GM13977 (cell line): ENCODE measurements around the gene GALNT4.

ENCODE experiments used
- DNase-seq: peaks from one replicate; pipeline ENCODE4 v3.0.0; 2012; ENCODE audit warnings: low spot score
- in situ Hi-C: fragments of 300-500 bp; cut with MboI; formaldehyde crosslinking; loops from one replicate; pipeline ENCODE4 v1.12.0; 2022; ENCODE audit warnings: low sequenced_read_pairs, low pct_unique_long_range_greater_than_20kb, mixed read lengths, inconsistent platforms; ENCODE audit not compliant: unreplicated experiment
- TF ChIP-seq, protein P1 (sequence below): IDR thresholded peaks from 2 replicates; pipeline ENCODE4 v1.5.1; 2012; ENCODE audit warnings: mild to moderate bottlenecking, control low read depth; ENCODE audit not compliant: insufficient read depth; ENCODE audit errors: extremely low read depth, missing control alignments

Gene GALNT4

DNA sequence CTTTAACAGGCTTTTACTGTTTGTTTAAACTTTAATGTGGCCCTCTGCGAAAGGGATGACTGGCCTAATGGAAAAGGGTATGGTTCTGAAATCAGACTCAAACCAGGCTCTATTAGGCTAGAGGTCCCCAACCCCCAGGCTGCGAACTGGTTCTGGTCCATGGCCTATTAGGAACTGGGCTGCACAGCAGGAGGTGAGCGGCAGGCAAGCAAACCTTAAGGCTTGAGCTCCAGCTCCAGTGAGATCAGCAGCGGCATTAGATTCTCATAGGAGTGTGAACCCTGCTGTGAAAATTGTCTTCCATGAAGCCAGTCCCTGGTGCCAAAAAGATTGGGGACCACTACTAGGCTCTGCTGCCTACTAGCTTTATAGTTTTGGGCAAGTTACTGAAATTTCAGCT, 11.1 kb downstream of the GALNT4 start:
- TF ChIP-seq, protein P1, sequence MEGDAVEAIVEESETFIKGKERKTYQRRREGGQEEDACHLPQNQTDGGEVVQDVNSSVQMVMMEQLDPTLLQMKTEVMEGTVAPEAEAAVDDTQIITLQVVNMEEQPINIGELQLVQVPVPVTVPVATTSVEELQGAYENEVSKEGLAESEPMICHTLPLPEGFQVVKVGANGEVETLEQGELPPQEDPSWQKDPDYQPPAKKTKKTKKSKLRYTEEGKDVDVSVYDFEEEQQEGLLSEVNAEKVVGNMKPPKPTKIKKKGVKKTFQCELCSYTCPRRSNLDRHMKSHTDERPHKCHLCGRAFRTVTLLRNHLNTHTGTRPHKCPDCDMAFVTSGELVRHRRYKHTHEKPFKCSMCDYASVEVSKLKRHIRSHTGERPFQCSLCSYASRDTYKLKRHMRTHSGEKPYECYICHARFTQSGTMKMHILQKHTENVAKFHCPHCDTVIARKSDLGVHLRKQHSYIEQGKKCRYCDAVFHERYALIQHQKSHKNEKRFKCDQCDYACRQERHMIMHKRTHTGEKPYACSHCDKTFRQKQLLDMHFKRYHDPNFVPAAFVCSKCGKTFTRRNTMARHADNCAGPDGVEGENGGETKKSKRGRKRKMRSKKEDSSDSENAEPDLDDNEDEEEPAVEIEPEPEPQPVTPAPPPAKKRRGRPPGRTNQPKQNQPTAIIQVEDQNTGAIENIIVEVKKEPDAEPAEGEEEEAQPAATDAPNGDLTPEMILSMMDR: no peak
- in situ Hi-C loops: no loop called here
- DNase-seq: no peak

DNA sequence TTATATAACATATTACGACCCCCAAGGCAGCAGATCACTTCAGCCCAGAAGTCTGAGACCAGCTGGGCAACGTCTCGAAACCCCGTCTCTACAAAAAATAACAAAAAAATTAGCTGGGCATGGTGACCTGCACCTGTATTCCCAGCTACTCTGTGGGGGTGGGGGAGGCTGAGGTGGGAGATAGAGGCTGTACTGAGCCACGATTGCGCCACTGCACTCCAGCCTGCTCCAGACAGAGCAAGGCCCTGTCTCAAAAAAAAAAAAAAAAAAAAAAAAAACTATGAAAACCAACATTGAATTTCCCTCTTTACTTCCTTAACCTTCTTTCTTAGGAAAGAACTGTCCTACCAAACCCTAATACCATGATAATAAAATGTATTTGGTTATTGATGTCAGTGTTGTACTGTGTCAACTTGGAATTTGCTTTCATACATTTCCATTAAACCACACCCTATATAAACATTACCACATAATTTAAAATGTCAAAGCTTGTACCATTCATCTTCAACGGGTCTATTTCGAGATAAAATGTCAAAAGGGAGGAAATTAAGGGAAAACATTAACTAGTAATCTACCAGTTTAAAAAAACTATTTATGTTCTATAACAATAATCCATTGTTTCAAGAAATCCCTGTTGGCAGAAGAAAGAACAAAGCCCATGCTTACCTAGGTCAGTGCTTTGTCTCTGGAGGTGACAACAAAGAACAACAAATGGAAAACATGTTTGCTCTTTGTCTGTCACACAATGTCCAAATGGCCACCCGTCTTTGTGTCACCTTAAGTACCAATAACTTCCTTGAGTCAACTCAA, 17.4 kb downstream of the GALNT4 start:
- TF ChIP-seq, protein P1: no peak
- DNase-seq: no peak
- in situ Hi-C loops: no loop called here

DNA sequence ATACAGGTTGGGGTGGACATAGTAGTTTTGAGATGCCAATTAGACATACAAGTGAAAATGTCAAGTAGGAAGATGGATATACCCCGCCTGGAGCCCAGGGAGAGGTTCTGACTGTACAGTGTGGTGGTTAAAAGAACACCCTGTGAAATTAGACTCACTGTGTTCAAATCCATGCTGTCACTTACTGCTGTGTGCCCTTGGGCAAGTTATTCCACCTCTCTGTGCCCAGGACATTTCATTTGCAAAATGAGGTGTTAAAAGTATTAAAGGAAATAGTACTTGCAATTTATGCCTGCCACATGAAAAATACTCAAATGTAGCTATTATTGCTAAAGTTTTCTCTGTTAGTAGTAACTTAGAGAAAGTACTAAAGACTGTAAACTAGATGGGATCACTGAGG, 18.5 kb downstream of the GALNT4 start:
- DNase-seq: no peak
- TF ChIP-seq, protein P1: no peak
- in situ Hi-C loops: no loop called here

DNA sequence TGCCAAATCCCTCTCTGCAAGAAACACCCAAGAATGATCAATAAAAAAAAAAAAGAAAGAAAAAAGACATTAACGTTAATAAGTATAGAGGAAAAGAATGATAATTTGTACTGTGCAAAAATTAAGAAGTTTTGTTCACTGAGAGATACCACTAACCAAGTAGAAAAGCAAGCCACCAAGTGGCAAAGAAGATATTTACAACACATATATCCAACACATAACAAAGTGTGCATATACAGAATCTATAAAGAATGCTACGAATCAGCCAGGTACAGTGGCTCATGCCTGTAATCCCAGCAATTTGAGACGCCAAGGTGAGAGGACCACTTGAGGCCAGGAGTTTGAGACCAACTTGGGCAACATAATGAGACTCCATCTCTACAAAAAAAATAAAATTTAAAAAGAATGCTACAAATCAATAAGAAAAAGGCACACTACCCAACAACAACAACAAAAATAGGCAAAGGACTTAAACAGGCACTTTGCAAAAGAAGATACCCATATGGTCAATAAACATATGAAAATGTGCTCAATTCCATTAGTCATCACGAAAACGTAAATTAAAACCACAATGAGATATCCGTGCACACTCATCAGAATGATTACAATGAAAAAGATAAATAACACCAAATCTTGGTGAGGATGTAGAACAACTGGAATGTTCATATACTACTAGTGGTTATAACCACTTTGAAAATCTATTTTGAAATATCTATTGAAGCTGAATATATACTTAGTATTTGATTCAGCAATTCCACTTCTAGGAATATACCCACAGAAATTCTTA, 19.8 kb downstream of the GALNT4 start:
- TF ChIP-seq, protein P1: no peak
- in situ Hi-C loops: no loop called here
- DNase-seq: no peak

DNA sequence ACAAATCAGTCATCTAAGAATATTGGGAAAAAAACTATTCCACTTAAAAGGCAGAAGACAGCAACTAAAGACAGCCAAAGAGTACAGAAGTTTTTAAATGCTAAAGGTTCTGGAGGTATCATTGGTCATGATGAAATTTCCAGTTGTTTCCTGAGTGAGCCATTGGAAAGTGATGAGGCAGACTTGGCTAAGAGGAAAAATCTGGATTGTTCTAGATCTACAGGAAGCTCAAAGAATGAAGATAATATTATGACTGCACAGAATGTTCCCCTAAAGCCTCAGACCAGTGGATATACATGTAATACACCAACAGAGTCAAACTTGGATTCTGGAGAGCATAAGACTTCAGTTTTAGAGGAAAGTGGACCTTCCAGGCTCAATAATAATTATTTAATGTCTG, 22.8 kb downstream of the GALNT4 start:
- in situ Hi-C loops: no loop called here
- TF ChIP-seq, protein P1: no peak
- no peak for DNase-seq

DNA sequence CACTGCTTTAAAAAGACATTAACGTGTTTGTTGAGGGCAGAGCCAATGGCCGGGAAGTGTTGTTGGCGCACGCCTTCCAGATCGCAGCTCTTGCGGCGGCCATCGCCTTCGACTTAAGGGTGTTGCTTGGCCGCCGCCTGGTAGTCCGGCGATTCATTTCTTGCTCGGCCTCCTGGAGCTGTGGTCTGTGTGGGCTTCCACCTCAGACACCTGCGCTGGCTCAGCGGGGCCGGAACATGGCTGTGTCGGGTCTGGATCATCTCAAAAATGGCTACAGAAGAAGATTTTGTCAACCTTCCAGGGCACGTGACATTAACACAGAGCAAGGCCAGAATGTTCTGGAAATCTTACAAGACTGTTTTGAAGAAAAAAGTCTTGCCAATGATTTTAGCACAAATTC, 24.7 kb downstream of the GALNT4 start:
- in situ Hi-C loops: no loop called here
- TF ChIP-seq, protein P1: no peak
- DNase-seq: no peak
